OCI-LY7 (cell line): ENCODE data around the gene ATP2B3.

Source experiments
- CTCF ChIP-seq: fragments of 200-600 bp; sonication (generic); conservative IDR thresholded peaks from 2 replicates; pipeline ENCODE4 v1.5.1; 2014; ENCODE audit warnings: mild to moderate bottlenecking, antibody characterized with exemption, low read length, moderate library complexity, mixed read lengths
- EZH2phosphoT487 ChIP-seq: fragments of 200-600 bp; sonication (generic); IDR thresholded peaks from 2 replicates; pipeline ENCODE4 v1.6.1; 2018; ENCODE audit warnings: low read depth, borderline replicate concordance, mild to moderate bottlenecking, mixed run types, antibody characterized with exemption, low read length, moderate library complexity, mixed read lengths

- TF ChIP-seq CTCF (no peak), EZH2phosphoT487 (no peak)
These were observed 69.9 kb downstream of the ATP2B3 start for GRCh38 chrX:153587342-153587741.
